Uterus (tissue), 4 donors: ENCODE measurements around the gene AGL. TPM values are rescaled to one million over a fixed set of nuclear protein-coding genes. Genes with fewer than 3 reads are reported as not detected.

Experiments used
- DNase-seq, 2 donors: peaks; one replicate each; pipeline ENCODE4 v3.0.0-alpha.2; 2019 to 2020
- H3K27ac ChIP-seq, 2 donors: fragments of 200-600 bp; sonication (generic); 1 replicate in 1 of 2; 2 replicates in 1 of 2; pipeline ENCODE4 v1.5.1; 2016 to 2018
- H3K27me3 ChIP-seq, 2 donors: fragments of 200-600 bp; sonication (generic); one replicate each; pipeline ENCODE4 v1.5.1; 2018 to 2019; ENCODE audit warnings: control low read depth in 1 of 2
- H3K36me3 ChIP-seq, 2 donors: fragments of 200-600 bp; sonication (generic); one replicate each; pipeline ENCODE4 v1.5.1; 2019; ENCODE audit warnings: control low read depth in 1 of 2
- H3K4me1 ChIP-seq, 2 donors: fragments of 200-600 bp; sonication (generic); one replicate each; pipeline ENCODE4 v1.5.1; 2018 to 2019; ENCODE audit warnings: control low read depth in 1 of 2
- H3K4me3 ChIP-seq, 2 donors: fragments of 200-600 bp; sonication (generic); 1 replicate in 1 of 2; 2 replicates in 1 of 2; pipeline ENCODE4 v1.5.1; 2018 to 2019; ENCODE audit warnings: mild to moderate bottlenecking in 1 of 2
- H3K9me3 ChIP-seq, 2 donors: fragments of 200-600 bp; sonication (generic); one replicate each; pipeline ENCODE4 v1.5.1; 2019; ENCODE audit warnings: control low read depth in 1 of 2
- CTCF ChIP-seq, 4 experiments: fragments of 200-600 bp in 2 of 4; fragments of 450-650 bp in 2 of 4; sonication (generic) in 2 of 4; IDR thresholded peaks; one replicate each; pipeline ENCODE4 v1.5.1; 2016 to 2019; ENCODE audit warnings: antibody characterized with exemption in 4 of 4, mild to moderate bottlenecking in 2 of 4, moderate library complexity in 1 of 4
- POLR2A ChIP-seq, 2 donors: fragments of 450-650 bp; IDR thresholded peaks; one replicate each; pipeline ENCODE4 v1.6.1; 2016; ENCODE audit warnings: antibody characterized with exemption in 2 of 2, mild to moderate bottlenecking in 1 of 2, moderate library complexity in 1 of 2
- intact Hi-C: fragments of 100-400 bp; cut with DNase I; formaldehyde crosslinking; loops from one replicate; pipeline ENCODE4 v1.15.1; 2023; ENCODE audit warnings: low total_unique reads
- total RNA-seq, 4 donors: library from RNA; depleted of rRNA in 3 of 4; stranded (reverse); fragments of >200 nt in 3 of 4; gene quantifications; one replicate each; pipeline versions ENCODE4 v1.1.0 to v1.2.4, GENCODE V29; 2014 to 2023
- donor health status: DM: yes; HTN: yes; CAD: no.

AGL gene
- total RNA-seq, 4 donors from 2014 or later, result 10.5 to 27.9 (median 14.2) TPM

- DNase-seq, result no peak
- Histone ChIP-seq H3K4me1 (no peaks in the 10 kb centered on the region), H3K27me3 (no peaks in the 10 kb centered on the region), H3K4me3 (no peak overlapping the region), H3K9me3 (no peaks in the 10 kb centered on the region), H3K36me3 (no peaks in the 10 kb centered on the region), H3K27ac (no peak overlapping the region)
- TF ChIP-seq POLR2A (IDR thresholded peaks at IDR 0.05) (no peak), CTCF (IDR thresholded peaks at IDR 0.05) (no peak)
- intact Hi-C loops, result no loop called here
Observed at GRCh38 chr1:99964806-99965205, 114.6 kb downstream of the AGL start.

- no peaks in the 10 kb centered on the region for H3K36me3 ChIP-seq
- no peak for DNase-seq
- no peak overlapping the region for H3K4me3 ChIP-seq
- TF ChIP-seq CTCF (IDR thresholded peaks at IDR 0.05), result no peak
- no peak for TF ChIP-seq POLR2A (IDR thresholded peaks at IDR 0.05)
- H3K4me1 ChIP-seq, result no peaks in the 10 kb centered on the region
- intact Hi-C loops, result no loop called here
- no peak overlapping the region for H3K27ac ChIP-seq
- no peaks in the 10 kb centered on the region for H3K9me3 ChIP-seq
- no peaks in the 10 kb centered on the region for H3K27me3 ChIP-seq
Observed at GRCh38 chr1:99965646-99966375, 115.7 kb downstream of the AGL start.

- Histone ChIP-seq H3K4me3 (no peak overlapping the region), H3K4me1 (no peaks in the 10 kb centered on the region), H3K27ac (no peak overlapping the region), H3K9me3 (no peaks in the 10 kb centered on the region), H3K36me3 (no peaks in the 10 kb centered on the region), H3K27me3 (no peaks in the 10 kb centered on the region)
- TF ChIP-seq POLR2A (IDR thresholded peaks at IDR 0.05) (no peak), CTCF (IDR thresholded peaks at IDR 0.05) (no peak)
- intact Hi-C loops, result no loop called here
- no peak for DNase-seq
Observed at GRCh38 chr1:99968214-99968613, 118.1 kb downstream of the AGL start.

GRCh38 chr1:99969260-99969728, 119.1 kb downstream of the AGL start:
- H3K9me3 ChIP-seq, result no peaks in the 10 kb centered on the region
- H3K4me1 ChIP-seq, result no peaks in the 10 kb centered on the region
- H3K36me3 ChIP-seq, result no peaks in the 10 kb centered on the region
- TF ChIP-seq CTCF (IDR thresholded peaks at IDR 0.05) (no peak), POLR2A (IDR thresholded peaks at IDR 0.05) (no peak)
- H3K27me3 ChIP-seq, result no peaks in the 10 kb centered on the region
- intact Hi-C loops, result no loop called here
- no peak for DNase-seq
- H3K4me3 ChIP-seq, result peak overlapping the region; percentile 65 to 93
- H3K27ac ChIP-seq, result peak overlapping the region; percentile 46 to 69

GRCh38 chr1:99969729-99970621, 119.8 kb downstream of the AGL start, which contains the start of gene SLC35A3:
Gene SLC35A3 (plus strand): TSS chr1:99969996. CDS start chr1:99993555, 23,559 bp downstream.
- H3K4me3 ChIP-seq, result peak within 1 kb of the TSS; percentile 65 to 93
- H3K36me3 ChIP-seq, result no peaks in the 10 kb centered on the region
- intact Hi-C loops, result no loop called here
- H3K9me3 ChIP-seq, result no peaks in the 10 kb centered on the region
- DNase-seq, result peak; percentile 55 to 71
- no peaks in the 10 kb centered on the region for H3K4me1 ChIP-seq
- no peaks in the 10 kb centered on the region for H3K27me3 ChIP-seq
- H3K27ac ChIP-seq, result peak within 1 kb of the TSS; percentile 46 to 69
- TF ChIP-seq CTCF (IDR thresholded peaks at IDR 0.05), result no peak
- peak in 1 of 2 donors; percentile 30 for TF ChIP-seq POLR2A (IDR thresholded peaks at IDR 0.05)
